ENCODE measurements around the gene MAGI1.
A peak's percentile ranks its signal among the peaks of the same experiment; 100 is the strongest.
"Not testable (repeated sequence)": the region's sequence is repeated elsewhere in the genome, so short reads cannot be mapped to it uniquely, and the experiment has no call there.

MAGI1 gene

GRCh38 chr3:65569845-65570405 lies 468.8 kb downstream of the MAGI1 start:
- no peak for DNase-seq (ENCODE audit: low read depth)
- peak; percentile 38 for TF ChIP-seq CTCF (conservative IDR thresholded peaks at IDR 0.05; ENCODE audit: low read depth, low read length)
- H3K4me3 ChIP-seq (ENCODE audit: low read length), result no peak overlapping the region

GRCh38 chr3:65569129-65569528 lies 469.6 kb downstream of the MAGI1 start:
- DNase-seq (ENCODE audit: low read depth), result no peak
- TF ChIP-seq CTCF (conservative IDR thresholded peaks at IDR 0.05; ENCODE audit: low read depth, low read length), result no peak
- no peak overlapping the region for H3K4me3 ChIP-seq (ENCODE audit: low read length)

- H3K4me3 ChIP-seq (ENCODE audit: low read length), result no peak overlapping the region
- no peak for DNase-seq (ENCODE audit: low read depth)
- TF ChIP-seq CTCF (conservative IDR thresholded peaks at IDR 0.05; ENCODE audit: low read depth, low read length), result no peak
These were observed 470.2 kb downstream of the MAGI1 start for GRCh38 chr3:65568497-65568896.

GRCh38 chr3:65565744-65566143 lies 473.0 kb downstream of the MAGI1 start:
- H3K4me3 ChIP-seq (ENCODE audit: low read length); DNase-seq (ENCODE audit: low read depth): not testable (repeated sequence)

DNA sequence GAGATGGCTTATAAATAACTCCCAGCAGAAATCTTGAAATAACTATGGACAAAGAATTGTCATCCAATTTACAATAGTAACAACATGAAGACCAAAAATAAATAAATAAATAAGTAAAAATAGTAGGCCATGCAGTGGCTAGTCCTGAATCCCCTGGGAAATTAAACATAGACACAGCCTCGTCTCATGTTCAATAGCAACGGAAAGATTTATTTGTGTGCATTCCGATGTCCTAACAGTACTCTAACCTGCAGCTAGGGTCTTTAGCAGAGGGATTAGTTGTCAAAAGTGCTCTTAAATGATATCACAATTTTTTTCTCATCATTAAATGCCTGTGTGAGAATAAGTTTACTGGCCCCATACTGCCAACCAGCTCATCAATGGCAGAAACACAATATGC lies 474.2 kb downstream of the MAGI1 start:
- no peak for TF ChIP-seq CTCF (conservative IDR thresholded peaks at IDR 0.05; ENCODE audit: low read depth, low read length)
- no peak for DNase-seq (ENCODE audit: low read depth)
- no peak overlapping the region for H3K4me3 ChIP-seq (ENCODE audit: low read length)

DNA sequence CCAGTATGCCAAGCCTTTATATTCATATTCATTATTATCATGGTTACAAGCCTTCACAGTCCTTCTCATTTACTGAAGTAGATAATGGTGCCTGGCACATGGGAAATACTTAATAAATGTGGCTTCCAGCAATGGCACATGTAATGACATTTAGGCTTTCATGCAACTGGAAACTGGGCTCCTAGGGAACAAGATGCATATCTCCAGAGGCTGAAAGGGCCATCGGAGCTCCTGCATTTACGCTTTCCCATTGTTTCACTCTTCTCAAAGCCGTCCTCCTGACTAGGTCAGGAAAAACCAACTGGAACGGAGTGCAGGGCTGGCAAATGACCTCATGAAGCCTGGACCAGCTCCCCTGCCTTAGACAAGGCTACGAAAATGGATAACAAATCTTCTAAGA lies 474.9 kb downstream of the MAGI1 start:
- no peak overlapping the region for H3K4me3 ChIP-seq (ENCODE audit: low read length)
- no peak for TF ChIP-seq CTCF (conservative IDR thresholded peaks at IDR 0.05; ENCODE audit: low read depth, low read length)
- no peak for DNase-seq (ENCODE audit: low read depth)

DNA sequence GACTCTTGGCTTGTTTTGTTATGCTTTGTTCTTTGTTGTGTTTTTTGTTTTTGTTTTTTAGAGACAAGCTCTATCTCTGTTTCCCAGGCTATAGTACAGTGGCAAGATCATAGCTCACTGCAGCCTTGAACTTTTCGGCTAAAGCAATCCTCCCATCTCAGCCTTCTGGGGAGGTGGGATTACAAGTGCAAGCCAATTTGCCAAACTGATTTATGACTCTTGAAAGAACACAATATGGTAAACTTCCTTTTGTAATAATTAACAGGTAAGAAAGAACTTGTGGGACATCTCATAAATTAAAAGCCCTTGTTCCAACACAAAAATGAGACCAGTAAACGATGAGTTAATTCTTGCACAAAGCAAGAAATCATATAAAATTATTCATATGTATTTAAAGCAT lies 476.3 kb downstream of the MAGI1 start:
- no peak for TF ChIP-seq CTCF (conservative IDR thresholded peaks at IDR 0.05; ENCODE audit: low read depth, low read length)
- DNase-seq (ENCODE audit: low read depth), result no peak
- H3K4me3 ChIP-seq (ENCODE audit: low read length), result no peak overlapping the region

DNA sequence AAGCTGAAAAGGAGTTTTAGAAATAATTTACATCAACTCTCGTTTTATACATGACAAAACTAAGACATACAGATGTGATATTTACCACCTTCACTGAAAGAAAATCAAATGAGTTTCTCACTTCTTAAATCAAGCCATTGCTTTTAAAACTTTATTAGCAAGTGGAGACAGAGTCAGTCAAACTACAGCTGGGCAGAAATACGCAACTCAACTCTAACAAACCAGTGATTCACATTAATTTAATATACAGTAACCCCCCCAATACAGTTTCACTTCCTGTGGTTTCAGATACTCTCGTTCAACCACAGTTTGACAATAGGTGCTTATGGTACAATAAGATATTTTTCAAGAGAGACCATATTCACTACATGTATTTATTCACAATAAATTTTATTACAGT lies 477.1 kb downstream of the MAGI1 start:
- TF ChIP-seq CTCF (conservative IDR thresholded peaks at IDR 0.05; ENCODE audit: low read depth, low read length), result no peak
- no peak for DNase-seq (ENCODE audit: low read depth)
- H3K4me3 ChIP-seq (ENCODE audit: low read length), result no peak overlapping the region
